Endothelial cell of umbilical vein (primary cell): ENCODE data around the gene ARHGAP10.

ENCODE experiments used
- CTCF ChIP-seq, 2 donors: IDR thresholded peaks; 1 replicate in 1 of 2; 2 replicates in 1 of 2; pipeline ENCODE4 v1.5.1; 2011; ENCODE audit warnings: low read length in 2 of 2, mild to moderate bottlenecking in 2 of 2, moderate library complexity in 2 of 2, control low read depth in 1 of 2, inconsistent platforms in 1 of 2, low read depth in 1 of 2; ENCODE audit not compliant: insufficient read depth in 1 of 2; ENCODE audit errors: extremely low read depth in 1 of 2
- POLR2A ChIP-seq: IDR thresholded peaks from 2 replicates; pipeline ENCODE4 v1.6.1; 2012; ENCODE audit warnings: low read depth, mild to moderate bottlenecking, control low read depth, low read length

DNA sequence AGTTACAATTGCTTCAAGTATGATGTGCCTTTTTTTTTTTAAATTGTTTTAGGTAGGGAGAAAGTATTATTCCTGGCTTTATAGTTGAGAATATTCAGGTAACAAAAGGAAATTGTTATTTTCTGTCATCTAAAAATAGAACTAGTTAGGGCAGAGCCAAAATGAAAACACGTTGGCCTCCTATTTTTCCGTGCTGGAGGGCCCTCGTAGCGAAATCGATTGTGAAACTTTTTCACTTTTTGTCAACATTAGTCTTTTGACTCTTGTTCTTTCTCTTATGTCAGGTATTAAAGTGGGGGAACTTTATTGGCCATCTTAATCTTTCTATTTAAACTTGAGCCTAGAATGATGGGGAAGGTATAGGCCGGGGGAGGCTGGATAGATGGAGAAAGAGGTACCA lies 104.9 kb downstream of the ARHGAP10 start:
- TF ChIP-seq CTCF (IDR thresholded peaks at IDR 0.05; ENCODE audit: extremely low read depth in 1 of 2, insufficient read depth in 1 of 2, low read depth in 1 of 2, low read length in 2 of 2) (no peak), POLR2A (no peak)
